ENCODE data around the gene NUPR1.

DNA sequence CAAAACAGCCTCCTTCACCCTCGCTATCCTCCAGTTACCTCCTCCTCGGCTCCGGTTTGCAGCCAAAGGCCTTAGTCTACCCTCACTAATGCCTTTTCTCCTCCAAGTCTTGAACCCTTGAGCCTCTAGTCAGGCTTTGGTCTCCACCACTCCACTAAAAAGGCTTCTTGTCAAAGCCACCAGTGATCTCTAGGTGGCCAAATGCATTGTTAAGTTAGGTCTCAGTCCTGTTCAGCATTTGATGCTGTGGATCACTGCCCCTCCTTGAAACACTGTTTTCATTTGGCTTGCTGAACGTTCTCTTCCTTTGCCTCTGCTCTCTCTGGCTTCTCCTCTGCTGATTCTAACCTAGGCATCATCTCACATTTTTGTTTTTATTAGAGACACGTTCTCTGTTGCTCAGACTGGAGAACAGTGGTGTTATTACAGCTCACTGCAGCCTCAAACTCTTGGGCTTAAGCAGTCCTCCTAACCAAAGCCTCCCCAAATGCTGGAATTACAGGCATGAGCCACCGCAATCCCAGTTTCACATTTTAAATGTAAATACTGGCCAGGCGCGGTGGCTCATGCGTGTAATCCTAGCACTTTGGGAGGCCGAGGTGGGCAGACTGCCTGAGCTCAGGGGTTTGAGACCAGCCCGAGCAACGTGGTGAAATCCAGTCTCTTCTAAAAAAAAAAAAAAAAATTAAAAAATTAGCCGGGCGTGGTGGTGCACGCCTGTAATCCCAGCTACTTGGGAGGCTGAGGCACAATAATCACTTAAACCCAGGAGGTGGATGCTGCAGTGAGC lies 16.1 kb upstream of the NUPR1 start:
- TF ChIP-seq POLR2A (IDR thresholded peaks at IDR 0.05; ENCODE audit: low read length) (no peak), KDM5A (IDR thresholded peaks at IDR 0.05) (no peak), NPAS2 (CRISPR knock-in tag; IDR thresholded peaks at IDR 0.05; ENCODE audit: borderline replicate concordance) (no peak), EP300 (IDR thresholded peaks at IDR 0.05) (no peak), RARB (CRISPR knock-in tag; IDR thresholded peaks at IDR 0.05) (no peak)
- TF ChIP-seq, protein P1, sequence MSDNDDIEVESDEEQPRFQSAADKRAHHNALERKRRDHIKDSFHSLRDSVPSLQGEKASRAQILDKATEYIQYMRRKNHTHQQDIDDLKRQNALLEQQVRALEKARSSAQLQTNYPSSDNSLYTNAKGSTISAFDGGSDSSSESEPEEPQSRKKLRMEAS (IDR thresholded peaks at IDR 0.05) = no peak
- TF ChIP-seq, protein P2, sequence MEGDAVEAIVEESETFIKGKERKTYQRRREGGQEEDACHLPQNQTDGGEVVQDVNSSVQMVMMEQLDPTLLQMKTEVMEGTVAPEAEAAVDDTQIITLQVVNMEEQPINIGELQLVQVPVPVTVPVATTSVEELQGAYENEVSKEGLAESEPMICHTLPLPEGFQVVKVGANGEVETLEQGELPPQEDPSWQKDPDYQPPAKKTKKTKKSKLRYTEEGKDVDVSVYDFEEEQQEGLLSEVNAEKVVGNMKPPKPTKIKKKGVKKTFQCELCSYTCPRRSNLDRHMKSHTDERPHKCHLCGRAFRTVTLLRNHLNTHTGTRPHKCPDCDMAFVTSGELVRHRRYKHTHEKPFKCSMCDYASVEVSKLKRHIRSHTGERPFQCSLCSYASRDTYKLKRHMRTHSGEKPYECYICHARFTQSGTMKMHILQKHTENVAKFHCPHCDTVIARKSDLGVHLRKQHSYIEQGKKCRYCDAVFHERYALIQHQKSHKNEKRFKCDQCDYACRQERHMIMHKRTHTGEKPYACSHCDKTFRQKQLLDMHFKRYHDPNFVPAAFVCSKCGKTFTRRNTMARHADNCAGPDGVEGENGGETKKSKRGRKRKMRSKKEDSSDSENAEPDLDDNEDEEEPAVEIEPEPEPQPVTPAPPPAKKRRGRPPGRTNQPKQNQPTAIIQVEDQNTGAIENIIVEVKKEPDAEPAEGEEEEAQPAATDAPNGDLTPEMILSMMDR (IDR thresholded peaks at IDR 0.05) = no peak
- TF ChIP-seq, protein P3, sequence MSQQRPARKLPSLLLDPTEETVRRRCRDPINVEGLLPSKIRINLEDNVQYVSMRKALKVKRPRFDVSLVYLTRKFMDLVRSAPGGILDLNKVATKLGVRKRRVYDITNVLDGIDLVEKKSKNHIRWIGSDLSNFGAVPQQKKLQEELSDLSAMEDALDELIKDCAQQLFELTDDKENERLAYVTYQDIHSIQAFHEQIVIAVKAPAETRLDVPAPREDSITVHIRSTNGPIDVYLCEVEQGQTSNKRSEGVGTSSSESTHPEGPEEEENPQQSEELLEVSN (IDR thresholded peaks at IDR 0.05; ENCODE audit: borderline replicate concordance, low read depth) = no peak

All from A549 (cell line).